Breast epithelium (tissue), 3 donors: ENCODE measurements around the gene GRIN1.

Experiments
- POLR2A ChIP-seq: fragments of 450-650 bp; IDR thresholded peaks from one replicate; pipeline ENCODE4 v1.6.1; 2016; ENCODE audit warnings: antibody characterized with exemption, mild to moderate bottlenecking, moderate library complexity
- POLR2AphosphoS5 ChIP-seq, 3 donors: sonication (generic); formaldehyde crosslinking; IDR thresholded peaks; one replicate each; pipeline ENCODE4 v1.6.1; 2017; ENCODE audit warnings: antibody characterized with exemption in 3 of 3

DNA sequence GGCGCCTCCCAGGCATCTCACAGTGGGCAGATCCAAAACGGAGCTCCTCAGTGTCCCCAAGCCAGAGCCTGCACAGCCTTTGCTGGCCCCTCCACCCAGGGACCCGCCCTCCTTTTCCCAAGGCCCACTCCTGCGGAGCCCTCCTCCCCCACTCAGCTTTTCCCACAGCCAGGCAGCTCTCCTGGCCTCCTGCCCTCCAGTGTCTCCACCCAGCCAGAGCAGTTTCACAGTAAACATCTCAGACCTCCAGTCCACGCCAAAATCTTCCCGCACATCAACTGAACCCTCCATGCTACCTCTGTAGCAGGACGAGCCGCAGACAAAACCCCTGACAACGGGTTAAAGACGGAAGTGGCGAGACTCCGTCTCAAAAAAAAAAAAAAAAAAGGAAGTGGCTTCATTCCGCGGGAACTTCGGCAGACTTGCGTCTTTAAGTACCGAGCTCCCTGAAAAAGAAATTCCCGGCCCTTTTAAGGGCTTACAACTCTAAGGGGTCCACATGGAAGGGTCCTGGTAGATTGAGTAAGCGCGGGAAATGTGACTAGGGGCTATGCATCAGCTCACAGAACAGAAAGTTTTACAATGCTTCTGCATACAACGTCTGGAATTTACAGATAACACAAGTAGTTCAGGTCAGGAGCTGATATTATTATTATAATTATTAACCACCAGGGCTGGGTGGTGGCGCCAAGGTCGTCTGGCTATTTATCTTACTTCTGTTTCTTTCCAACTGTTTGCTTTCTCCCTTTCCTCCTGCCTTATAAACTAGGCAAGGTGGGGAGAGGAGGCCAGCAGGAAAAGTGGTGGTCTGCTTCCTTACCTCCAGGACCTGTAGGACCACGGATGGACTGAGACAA lies 11.4 kb upstream of the GRIN1 start:
- TF ChIP-seq POLR2AphosphoS5 (IDR thresholded peaks at IDR 0.05) (no peak), POLR2A (no peak)
